ENCODE data around the gene TBL1X.
"Not testable (repeated sequence)": the region's sequence is repeated elsewhere in the genome, so short reads cannot be mapped to it uniquely, and the experiment has no call there.

The TBL1X gene

DNA sequence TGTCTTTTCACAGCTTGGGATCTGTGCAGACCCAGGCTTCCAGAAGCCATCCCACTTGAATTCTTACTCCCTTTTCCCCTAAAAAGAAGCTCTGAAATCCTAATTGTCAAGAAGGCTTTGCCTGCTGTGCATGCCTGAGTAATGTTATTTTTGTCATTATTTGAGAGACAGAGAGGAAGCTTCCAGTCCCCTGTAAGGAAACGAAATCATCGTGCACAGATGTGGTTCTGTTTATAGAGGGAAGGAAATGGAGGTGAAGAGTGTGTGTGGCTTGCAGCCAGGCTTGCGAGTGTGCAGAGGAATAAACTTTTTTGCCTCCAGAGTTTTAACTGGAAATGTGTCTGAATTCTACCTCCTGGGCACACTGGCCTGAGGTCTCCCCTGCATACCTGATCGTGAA lies 70.2 kb downstream of the TBL1X start:
- no peak overlapping the region for H3K27ac ChIP-seq
- no peak for TF ChIP-seq ZFX (IDR thresholded peaks at IDR 0.05; ENCODE audit: borderline replicate concordance)
- TF ChIP-seq, protein P1, sequence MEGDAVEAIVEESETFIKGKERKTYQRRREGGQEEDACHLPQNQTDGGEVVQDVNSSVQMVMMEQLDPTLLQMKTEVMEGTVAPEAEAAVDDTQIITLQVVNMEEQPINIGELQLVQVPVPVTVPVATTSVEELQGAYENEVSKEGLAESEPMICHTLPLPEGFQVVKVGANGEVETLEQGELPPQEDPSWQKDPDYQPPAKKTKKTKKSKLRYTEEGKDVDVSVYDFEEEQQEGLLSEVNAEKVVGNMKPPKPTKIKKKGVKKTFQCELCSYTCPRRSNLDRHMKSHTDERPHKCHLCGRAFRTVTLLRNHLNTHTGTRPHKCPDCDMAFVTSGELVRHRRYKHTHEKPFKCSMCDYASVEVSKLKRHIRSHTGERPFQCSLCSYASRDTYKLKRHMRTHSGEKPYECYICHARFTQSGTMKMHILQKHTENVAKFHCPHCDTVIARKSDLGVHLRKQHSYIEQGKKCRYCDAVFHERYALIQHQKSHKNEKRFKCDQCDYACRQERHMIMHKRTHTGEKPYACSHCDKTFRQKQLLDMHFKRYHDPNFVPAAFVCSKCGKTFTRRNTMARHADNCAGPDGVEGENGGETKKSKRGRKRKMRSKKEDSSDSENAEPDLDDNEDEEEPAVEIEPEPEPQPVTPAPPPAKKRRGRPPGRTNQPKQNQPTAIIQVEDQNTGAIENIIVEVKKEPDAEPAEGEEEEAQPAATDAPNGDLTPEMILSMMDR (IDR thresholded peaks at IDR 0.05): no peak

DNA sequence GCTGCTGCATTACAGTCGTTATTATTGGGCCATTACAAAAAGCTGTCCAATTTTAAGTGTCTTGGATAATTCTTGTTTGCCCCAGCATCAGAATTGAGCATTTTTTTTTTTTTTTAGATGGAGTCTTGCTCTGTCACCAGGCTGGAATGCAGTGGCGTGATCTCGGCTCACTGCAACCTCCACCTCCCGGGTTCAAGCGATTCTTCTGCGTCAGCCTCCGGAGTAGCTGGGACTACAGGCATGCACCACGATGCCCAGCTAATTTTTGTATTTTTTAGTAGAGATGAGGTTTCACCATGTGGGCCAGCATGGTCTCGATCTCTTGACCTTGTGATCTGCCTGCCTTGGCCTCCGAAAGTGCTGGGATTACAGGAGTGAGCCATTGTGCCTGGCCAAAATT lies 71.3 kb downstream of the TBL1X start:
- H3K27ac ChIP-seq: not testable (repeated sequence)

DNA sequence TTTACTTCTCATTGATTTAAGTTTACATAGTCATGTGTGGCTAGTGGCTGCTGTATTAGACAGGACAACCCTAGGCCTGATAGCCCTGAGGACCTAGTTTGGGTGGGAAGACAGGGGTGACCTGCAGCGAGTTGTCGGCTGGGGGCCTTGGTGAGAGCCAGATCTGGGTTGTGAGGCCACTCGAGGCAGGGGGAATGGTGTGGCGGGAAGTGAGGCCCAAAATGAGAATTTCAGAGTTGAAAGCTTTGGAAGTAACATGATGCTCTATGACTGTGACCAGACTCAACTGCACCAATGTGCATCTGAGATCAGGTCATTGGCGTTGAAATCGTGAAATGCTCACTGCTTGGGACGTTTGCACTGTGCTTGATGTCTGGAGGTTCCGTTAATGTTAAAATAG lies 72.9 kb downstream of the TBL1X start:
- no peak for TF ChIP-seq ZFX (IDR thresholded peaks at IDR 0.05; ENCODE audit: borderline replicate concordance)
- TF ChIP-seq, protein P1 (IDR thresholded peaks at IDR 0.05): no peak
- H3K27ac ChIP-seq: no peak overlapping the region

DNA sequence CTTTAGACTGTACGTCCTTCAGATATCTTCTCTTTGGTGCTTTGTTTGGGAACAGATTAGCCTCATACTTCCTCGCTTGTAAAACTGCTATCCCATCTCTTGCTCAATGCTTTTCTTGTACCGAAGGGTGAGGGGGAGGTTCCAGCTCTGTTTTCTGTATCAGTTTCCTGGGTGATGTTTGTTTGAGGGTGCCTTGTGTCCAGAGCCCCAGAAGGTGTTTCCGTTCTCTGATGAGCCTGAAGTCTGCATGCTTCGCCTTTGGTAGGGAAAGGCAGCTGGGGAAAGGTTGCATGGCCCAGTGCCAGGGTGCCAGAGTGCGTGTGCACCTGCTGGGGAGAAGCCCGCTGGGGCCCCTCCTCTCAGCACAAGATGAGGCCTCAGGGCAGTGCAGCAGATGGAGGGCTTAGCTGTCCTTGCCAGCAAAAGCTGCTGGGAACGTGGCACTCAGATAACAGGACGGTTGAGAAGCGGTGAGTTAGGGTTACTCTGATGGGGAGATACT lies 73.7 kb downstream of the TBL1X start:
- TF ChIP-seq, protein P1 (IDR thresholded peaks at IDR 0.05): no peak
- TF ChIP-seq ZFX (IDR thresholded peaks at IDR 0.05; ENCODE audit: borderline replicate concordance): no peak
- H3K27ac ChIP-seq: no peak overlapping the region

DNA sequence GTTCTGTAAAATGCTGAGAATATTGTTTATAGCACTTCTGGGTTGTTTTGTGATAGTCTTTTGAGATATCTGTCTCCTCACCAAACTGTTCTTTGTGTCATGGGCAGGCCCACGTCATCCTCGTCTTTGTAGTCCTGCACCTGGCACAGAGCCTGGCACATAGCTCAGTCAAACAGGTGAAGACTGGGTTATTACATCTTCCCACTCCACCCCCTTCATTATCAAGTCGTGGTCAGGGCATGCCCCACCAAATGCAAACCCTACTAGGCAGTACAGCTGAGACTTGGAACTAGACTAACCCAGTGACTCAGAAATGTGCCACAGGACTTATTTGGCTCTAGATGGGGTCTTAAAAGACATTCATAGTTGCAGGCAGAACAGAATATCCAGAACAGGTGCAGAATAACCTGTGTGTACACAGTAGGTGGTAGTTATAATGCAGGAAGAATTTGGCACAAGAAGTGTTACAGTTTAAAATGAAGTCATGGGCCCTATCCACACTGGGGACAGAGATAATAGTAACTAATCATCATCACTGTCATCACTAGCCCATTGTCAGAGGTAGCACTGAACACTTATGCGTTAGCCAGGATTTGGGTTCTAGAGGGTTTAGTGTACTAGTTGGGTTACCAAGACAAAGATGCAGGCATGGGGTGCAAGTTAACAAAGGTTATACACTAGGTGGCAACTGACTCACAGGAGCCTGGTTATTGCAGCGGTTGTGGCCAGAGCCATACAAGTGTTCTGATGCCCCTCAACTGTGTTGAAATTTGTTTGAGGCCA lies 74.9 kb downstream of the TBL1X start:
- H3K27ac ChIP-seq: no peak overlapping the region
- no peak for TF ChIP-seq ZFX (IDR thresholded peaks at IDR 0.05; ENCODE audit: borderline replicate concordance)
- TF ChIP-seq, protein P1 (IDR thresholded peaks at IDR 0.05): no peak

DNA sequence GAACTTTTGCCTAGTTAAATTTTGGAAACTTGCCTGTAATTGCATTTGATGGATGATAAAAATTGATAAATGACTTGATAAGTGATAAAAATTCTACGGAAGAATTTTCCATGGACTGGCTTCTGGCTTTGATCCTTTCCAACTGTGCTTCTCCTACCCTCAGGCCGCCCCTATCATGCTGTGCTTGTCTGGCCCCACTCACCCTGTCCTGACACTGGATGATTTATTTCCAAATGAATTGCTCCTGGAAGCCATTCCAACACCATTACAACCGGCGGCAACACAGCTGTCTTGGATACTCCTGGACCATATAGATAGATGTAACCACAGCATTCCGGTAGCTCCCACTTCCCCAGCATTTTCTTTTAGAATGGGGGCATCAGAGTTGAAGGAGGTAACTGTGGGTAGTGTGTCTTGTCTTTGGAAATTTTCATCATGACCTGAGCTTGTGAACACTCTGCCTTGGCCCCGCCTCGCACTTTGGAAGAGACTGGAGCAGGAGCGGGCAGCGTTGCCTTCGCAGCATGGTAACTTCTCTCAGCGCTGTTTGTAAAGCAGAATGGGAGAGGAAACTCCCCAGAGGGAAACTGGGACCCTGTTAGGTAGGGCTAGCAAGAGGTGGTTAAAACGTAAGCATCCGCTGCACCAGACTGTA lies 77.4 kb downstream of the TBL1X start:
- no peak overlapping the region for H3K27ac ChIP-seq
- TF ChIP-seq ZFX (IDR thresholded peaks at IDR 0.05; ENCODE audit: borderline replicate concordance): no peak
- TF ChIP-seq, protein P1 (IDR thresholded peaks at IDR 0.05): no peak

DNA sequence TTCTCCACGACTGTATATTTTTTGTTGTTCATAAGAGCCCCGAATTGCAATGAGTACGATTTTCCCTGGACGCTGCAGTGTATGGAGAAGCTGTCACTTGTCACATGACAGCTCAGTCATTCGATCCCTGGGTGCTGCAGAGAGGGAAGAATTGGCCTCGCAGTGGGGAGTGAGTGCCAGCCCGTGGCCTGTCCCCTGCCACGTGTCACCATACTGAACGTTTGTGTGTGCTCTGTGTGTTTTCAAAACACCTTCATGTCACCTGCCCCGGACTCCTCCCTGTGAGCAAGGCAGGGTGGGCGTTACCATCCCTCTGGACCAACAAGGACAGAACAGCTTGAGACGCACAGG lies 77.9 kb downstream of the TBL1X start:
- H3K27ac ChIP-seq: no peak overlapping the region
- TF ChIP-seq, protein P1 (IDR thresholded peaks at IDR 0.05): no peak
